Activated CD8-positive, alpha-beta T cell treated with anti-CD3 and anti-CD28 coated beads for 36 hours (primary cell): Measurements from ENCODE around the gene SPAG5. TPM values are rescaled to one million over a fixed set of nuclear protein-coding genes. Genes with fewer than 3 reads are reported as not detected.

Source experiments
- ATAC-seq: fragments of 200-7000 bp; cut with Tn5 transposase; one replicate; pipeline ENCODE4 v1.10.0; 2021; ENCODE audit warnings: mild to moderate bottlenecking, moderate library complexity
- CTCF ChIA-PET: fragments of 350-600 bp; sonication (Branson Sonifier 250); formaldehyde crosslinking; loops from one replicate; lab custom pipeline; 2021; ENCODE audit warnings: antibody characterized with exemption; lab: Charles Lee
- POLR2A ChIA-PET: fragments of 350-600 bp; sonication (Branson Sonifier 250); formaldehyde crosslinking; loops from one replicate; lab custom pipeline; 2021; ENCODE audit warnings: antibody characterized with exemption; lab: Charles Lee
- DNase-seq: peaks from one replicate; pipeline ENCODE4 v3.0.0-alpha.2; 2020
- H3K27ac Mint-ChIP-seq: one replicate; pipeline ENCODE4 v1.8.0; 2021; ENCODE audit warnings: mild to moderate bottlenecking, mixed read lengths
- H3K27me3 Mint-ChIP-seq: one replicate; pipeline ENCODE4 v1.8.0; 2021; ENCODE audit warnings: mixed read lengths
- H3K36me3 Mint-ChIP-seq: one replicate; pipeline ENCODE4 v1.8.0; 2021; ENCODE audit warnings: low read depth, mixed read lengths
- H3K4me1 Mint-ChIP-seq: one replicate; pipeline ENCODE4 v1.8.0; 2021; ENCODE audit warnings: low read depth, mixed read lengths
- H3K4me3 Mint-ChIP-seq: one replicate; pipeline ENCODE4 v1.8.0; 2021; ENCODE audit warnings: mild to moderate bottlenecking, moderate library complexity, mixed read lengths
- H3K9me3 Mint-ChIP-seq: one replicate; pipeline ENCODE4 v1.8.0; 2021; ENCODE audit warnings: mixed read lengths
- intact Hi-C: fragments of 100-400 bp; cut with micrococcal nuclease; formaldehyde crosslinking; loops from one replicate; pipeline ENCODE4 v1.10.0; 2022
- total RNA-seq, 2 experiments: library from RNA; stranded (reverse); gene quantifications; one replicate each; pipeline ENCODE4 v1.2.3, GENCODE V29; 2021
- TF ChIP-seq, protein P1 (sequence below): fragments of 200-600 bp; IDR thresholded peaks from one replicate; pipeline ENCODE4 v1.8.0; 2022; ENCODE audit warnings: antibody characterized with exemption, mild to moderate bottlenecking

The SPAG5 gene
- total RNA-seq, 2 experiments from 2014 or later = 140 to 141 TPM

DNA sequence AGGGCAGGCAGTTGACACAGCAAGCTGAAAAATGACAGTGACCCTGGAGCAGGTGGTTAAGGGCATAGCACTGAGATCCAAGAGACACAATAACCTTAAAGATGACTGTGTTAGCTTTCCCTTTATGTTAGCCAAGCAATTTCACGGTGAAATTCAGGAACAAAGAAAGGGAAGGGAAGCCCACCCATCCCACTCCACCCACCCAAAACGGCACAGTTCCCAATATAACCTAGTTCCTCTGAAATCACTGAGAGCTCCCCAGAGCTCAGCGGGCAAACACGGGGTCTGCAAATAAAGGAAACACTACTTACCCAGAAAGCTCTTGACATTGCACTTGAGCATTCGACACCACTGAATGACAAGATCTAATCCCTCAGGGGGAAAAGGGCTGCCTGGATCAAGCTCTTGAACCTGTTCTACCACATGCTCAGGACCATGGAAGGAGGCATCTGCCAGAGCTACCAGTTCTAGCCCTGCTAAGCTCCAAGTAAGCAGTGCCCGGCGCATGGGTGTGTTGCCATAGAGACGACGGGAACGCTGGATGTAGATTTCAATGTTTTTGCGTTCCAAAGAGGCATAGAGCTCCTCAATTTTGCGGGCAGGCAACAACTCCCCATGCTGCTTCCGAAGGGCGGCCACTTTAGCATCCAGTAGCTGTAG lies 35.5 kb upstream of the SPAG5 start:
- H3K9me3 Mint-ChIP-seq = no peaks in the 10 kb centered on the region
- ATAC-seq = no peak
- TF ChIP-seq, protein P1, sequence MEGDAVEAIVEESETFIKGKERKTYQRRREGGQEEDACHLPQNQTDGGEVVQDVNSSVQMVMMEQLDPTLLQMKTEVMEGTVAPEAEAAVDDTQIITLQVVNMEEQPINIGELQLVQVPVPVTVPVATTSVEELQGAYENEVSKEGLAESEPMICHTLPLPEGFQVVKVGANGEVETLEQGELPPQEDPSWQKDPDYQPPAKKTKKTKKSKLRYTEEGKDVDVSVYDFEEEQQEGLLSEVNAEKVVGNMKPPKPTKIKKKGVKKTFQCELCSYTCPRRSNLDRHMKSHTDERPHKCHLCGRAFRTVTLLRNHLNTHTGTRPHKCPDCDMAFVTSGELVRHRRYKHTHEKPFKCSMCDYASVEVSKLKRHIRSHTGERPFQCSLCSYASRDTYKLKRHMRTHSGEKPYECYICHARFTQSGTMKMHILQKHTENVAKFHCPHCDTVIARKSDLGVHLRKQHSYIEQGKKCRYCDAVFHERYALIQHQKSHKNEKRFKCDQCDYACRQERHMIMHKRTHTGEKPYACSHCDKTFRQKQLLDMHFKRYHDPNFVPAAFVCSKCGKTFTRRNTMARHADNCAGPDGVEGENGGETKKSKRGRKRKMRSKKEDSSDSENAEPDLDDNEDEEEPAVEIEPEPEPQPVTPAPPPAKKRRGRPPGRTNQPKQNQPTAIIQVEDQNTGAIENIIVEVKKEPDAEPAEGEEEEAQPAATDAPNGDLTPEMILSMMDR = no peak
- H3K27me3 Mint-ChIP-seq = no peaks in the 10 kb centered on the region
- intact Hi-C loops = no loop called here
- H3K27ac Mint-ChIP-seq = no peak overlapping the region
- no peak overlapping the region for H3K4me3 Mint-ChIP-seq
- H3K4me1 Mint-ChIP-seq = peaks cover 21% of the 10 kb centered on the region
- DNase-seq = no peak
- ChIA-PET CTCF (interaction anchor here (0.8 to 3.0 kb wide), 3 partner anchors 10 to 21 kb away, joined by 4 to 21 read pairs (median 4); partner anchors contain the start of gene BLTP2), POLR2A (interaction anchor here (0.6 to 4.1 kb wide), 5 partner anchors 10 to 70 kb away, joined by 4 to 22 read pairs (median 4); partner anchors contain the start of gene BLTP2)
- peaks cover 80% of the 10 kb centered on the region for H3K36me3 Mint-ChIP-seq

GRCh38 chr17:28626818-28627217 lies 28.0 kb upstream of the SPAG5 start:
- peaks cover 3% of the 10 kb centered on the region for H3K4me1 Mint-ChIP-seq
- intact Hi-C loops = no loop called here
- no peaks in the 10 kb centered on the region for H3K9me3 Mint-ChIP-seq
- H3K36me3 Mint-ChIP-seq = peaks cover 53% of the 10 kb centered on the region
- ChIA-PET POLR2A (interaction anchor here (1.9 kb wide), 1 partner anchor 18 kb away, joined by 5 read pairs; the partner anchor contains the start of gene BLTP2), CTCF (no interaction called here)
- H3K4me3 Mint-ChIP-seq = no peak overlapping the region
- DNase-seq (no peak), ATAC-seq (no peak)
- TF ChIP-seq, protein P1 = no peak
- no peaks in the 10 kb centered on the region for H3K27me3 Mint-ChIP-seq
- H3K27ac Mint-ChIP-seq = no peak overlapping the region

DNA sequence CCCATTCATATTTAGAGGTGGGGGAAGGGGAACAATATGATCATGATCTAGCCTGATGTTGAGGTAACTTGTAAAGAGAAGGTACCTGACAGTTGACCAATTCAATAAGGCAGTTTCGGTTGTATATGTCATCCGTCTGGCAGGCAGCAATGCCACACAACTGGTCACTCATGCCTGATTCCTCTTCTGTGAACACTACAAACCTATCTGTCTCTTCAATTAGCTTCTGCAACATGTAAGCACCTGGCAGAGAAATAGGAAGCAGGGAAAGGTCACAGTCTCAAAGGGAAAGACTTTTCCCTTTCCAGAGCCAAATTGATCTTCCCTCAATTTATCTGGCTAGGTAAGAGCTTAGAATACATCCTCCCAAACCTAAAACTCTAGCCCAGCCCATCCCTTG lies 25.3 kb upstream of the SPAG5 start:
- intact Hi-C loops = no loop called here
- TF ChIP-seq, protein P1 = no peak
- ATAC-seq = no peak
- H3K9me3 Mint-ChIP-seq = no peaks in the 10 kb centered on the region
- no peak for DNase-seq
- peaks cover 61% of the 10 kb centered on the region for H3K36me3 Mint-ChIP-seq
- H3K4me3 Mint-ChIP-seq = no peak overlapping the region
- CTCF ChIA-PET = interaction anchor here (0.7 to 2.8 kb wide), 4 partner anchors 11 to 23 kb away, joined by 3 to 11 read pairs (median 4); no protein-coding TSS in a partner anchor
- POLR2A ChIA-PET = interaction anchor here (1.1 to 1.9 kb wide), 6 partner anchors 12 to 40 kb away, joined by 3 to 8 read pairs (median 4); partner anchors contain the start of genes BLTP2 and SPAG5
- H3K4me1 Mint-ChIP-seq = peaks cover 3% of the 10 kb centered on the region
- H3K27me3 Mint-ChIP-seq = no peaks in the 10 kb centered on the region
- H3K27ac Mint-ChIP-seq = no peak overlapping the region

DNA sequence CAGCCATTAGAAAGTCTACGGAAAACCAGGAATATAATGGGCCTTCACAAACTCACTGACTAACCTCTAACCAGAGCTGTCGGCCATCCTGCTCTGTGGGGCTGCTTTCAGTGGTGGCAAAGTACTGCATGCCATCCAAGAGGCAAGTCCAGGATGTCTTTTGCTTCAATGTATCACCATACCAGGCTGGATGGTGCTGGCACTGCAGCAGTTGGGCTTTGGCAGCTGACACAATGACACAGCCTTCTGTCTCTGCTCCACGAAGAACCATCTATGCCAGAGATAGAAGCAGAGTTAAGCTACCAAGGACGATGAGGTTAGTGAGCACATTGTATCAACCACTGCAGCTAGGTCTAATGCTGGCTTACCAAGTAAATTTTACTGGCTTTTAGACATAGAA lies 24.9 kb upstream of the SPAG5 start:
- intact Hi-C loops = no loop called here
- peaks cover 62% of the 10 kb centered on the region for H3K36me3 Mint-ChIP-seq
- TF ChIP-seq, protein P1 = no peak
- CTCF ChIA-PET = interaction anchor here (0.7 to 2.8 kb wide), 3 partner anchors 12 to 23 kb away, joined by 3 to 11 read pairs (median 6); no protein-coding TSS in a partner anchor
- H3K9me3 Mint-ChIP-seq = no peaks in the 10 kb centered on the region
- no peak overlapping the region for H3K27ac Mint-ChIP-seq
- H3K27me3 Mint-ChIP-seq = no peaks in the 10 kb centered on the region
- no peak overlapping the region for H3K4me3 Mint-ChIP-seq
- POLR2A ChIA-PET = interaction anchor here (0.9 to 1.9 kb wide), 7 partner anchors 11 to 63 kb away, joined by 3 to 8 read pairs (median 4); partner anchors contain the start of genes BLTP2 and SPAG5
- H3K4me1 Mint-ChIP-seq = peaks cover 3% of the 10 kb centered on the region
- DNase-seq = no peak
- no peak for ATAC-seq

GRCh38 chr17:28622186-28622585 lies 23.4 kb upstream of the SPAG5 start:
- TF ChIP-seq, protein P1 = no peak
- no peak for ATAC-seq
- H3K27ac Mint-ChIP-seq = no peak overlapping the region
- ChIA-PET CTCF (interaction anchor here (1.1 to 1.3 kb wide), 3 partner anchors 9 to 205 kb away, joined by 3 to 4 read pairs (median 3); partner anchors contain the start of gene BLTP2), POLR2A (interaction anchor here (0.6 to 1.6 kb wide), 5 partner anchors 11 to 42 kb away, joined by 3 to 7 read pairs (median 3); no protein-coding TSS in a partner anchor)
- peaks cover 3% of the 10 kb centered on the region for H3K4me1 Mint-ChIP-seq
- H3K36me3 Mint-ChIP-seq = peaks cover 59% of the 10 kb centered on the region
- intact Hi-C loops = no loop called here
- no peak for DNase-seq
- no peaks in the 10 kb centered on the region for H3K27me3 Mint-ChIP-seq
- H3K9me3 Mint-ChIP-seq = no peaks in the 10 kb centered on the region
- no peak overlapping the region for H3K4me3 Mint-ChIP-seq
